Stimulated activated CD4-positive, alpha-beta T cell treated with anti-CD3 and anti-CD28 coated beads, Interleukin-4, amount 100 ng/mL, for 48 hours (primary cell): Measurements from ENCODE around the gene DAP.
"Not testable (repeated sequence)": the region's sequence is repeated elsewhere in the genome, so short reads cannot be mapped to it uniquely, and the experiment has no call there.

Experiments
- DNase-seq, 2 donors: peaks; one replicate each; pipeline ENCODE4 v3.0.0-alpha.2; 2020; ENCODE audit warnings: low read depth in 2 of 2

Gene DAP

DNA sequence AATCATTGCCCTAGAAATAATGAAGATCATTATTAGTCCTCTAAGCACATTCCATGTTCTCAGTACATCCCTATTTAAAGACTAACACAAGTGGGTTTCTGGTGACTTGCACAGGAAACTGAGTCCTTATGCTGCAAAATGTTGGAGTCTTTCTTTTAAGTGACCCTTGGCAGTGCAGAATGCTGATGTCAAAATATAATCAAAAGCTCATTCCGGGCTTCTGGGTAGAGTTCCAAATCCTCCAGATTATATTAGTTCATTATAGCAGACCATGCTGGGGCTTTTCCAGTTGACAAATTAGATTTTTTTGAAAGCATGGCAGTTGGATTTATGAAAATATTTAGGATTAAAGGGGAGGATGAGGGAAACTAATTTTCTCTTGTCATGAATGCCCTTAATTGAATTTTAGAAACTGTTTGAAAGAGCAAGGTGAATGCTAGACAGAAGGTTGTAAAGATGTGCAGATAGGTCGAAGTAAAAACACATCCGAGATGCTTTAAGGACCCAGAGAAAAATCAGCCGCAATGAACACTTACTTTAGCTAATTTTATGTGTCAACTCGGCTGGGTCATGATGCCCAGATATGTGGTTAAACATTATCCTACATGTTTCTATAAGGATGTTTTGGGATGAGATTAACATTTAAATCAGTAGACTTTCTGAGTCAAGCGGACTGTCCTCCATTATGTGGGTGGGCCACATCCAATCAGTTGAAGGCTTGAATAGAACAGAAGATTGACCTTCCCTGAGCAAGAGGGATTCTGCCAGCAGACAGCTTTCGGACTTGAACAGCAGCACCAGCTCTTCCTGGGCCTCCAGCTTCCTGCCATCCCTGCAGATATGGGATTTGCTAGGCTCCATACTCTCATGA, 88.7 kb downstream of the DAP start:
- DNase-seq = no peak

DNA sequence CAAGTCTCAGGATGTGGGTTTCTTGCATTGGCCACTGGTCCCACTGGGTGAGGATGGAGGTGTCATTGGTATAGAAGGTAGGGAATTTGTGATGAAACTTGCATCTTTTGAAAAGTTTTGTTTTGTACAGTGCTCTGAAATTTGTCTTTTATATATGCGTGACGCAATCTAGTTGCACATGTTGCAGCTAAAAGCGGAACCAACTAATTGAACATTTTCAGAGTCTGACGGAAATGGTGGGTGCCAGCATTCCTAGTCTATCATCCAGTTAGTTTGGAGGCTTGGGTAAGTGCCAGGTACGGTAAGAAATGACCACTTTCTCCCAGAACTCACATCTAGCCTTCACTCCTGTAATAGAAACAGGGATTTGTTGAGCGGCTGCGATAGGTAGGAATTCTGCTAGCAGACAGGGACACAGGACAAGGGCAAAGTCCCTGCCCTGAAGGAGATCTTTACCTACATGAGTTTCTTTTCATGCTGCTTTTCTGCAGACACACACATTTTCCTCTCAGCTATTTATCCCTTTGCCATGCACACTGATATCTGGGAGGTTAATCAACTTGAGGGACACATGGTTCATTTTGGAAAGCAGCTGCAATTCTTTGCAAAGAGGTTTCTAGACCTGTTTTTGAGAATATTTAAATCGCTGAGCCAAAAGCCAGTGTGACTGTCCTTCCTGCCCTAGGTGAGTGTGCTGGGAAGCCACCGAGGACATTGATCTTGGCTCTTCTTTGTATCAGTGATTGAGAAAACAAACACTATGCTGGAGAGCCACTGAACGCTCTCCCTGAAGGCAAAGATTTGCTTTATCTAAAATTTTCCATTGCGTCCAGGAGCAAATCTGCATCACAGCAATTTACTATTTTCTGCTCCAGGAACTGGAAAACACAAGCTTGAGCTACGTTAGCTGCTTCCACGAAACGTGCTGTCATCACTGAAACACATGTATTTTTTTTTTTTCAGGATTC, 89.7 kb downstream of the DAP start:
- no peak for DNase-seq

DNA sequence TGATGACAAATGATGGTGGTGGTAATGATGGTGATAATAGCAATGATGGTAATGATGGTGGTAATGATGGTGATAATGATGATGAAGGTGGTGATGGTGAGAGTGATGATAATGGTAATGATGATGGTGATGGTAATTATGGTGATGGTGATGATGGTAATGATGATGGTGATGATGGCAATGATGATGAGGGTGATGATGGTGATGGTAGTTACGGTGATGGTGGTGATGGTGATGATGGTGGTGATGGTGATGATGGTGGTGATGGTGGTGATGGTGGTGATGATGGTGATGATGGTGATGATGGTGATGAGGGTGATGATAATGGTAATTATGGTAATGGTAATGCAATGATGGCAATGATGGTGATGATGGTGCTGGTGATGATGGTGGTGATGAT, 91.1 kb downstream of the DAP start:
- DNase-seq = no peak

- no peak for DNase-seq
Measured at GRCh38 chr5:10668697-10669096, 92.3 kb downstream of the DAP start.

- no peak for DNase-seq
Measured at GRCh38 chr5:10667431-10668057, 93.5 kb downstream of the DAP start.

DNA sequence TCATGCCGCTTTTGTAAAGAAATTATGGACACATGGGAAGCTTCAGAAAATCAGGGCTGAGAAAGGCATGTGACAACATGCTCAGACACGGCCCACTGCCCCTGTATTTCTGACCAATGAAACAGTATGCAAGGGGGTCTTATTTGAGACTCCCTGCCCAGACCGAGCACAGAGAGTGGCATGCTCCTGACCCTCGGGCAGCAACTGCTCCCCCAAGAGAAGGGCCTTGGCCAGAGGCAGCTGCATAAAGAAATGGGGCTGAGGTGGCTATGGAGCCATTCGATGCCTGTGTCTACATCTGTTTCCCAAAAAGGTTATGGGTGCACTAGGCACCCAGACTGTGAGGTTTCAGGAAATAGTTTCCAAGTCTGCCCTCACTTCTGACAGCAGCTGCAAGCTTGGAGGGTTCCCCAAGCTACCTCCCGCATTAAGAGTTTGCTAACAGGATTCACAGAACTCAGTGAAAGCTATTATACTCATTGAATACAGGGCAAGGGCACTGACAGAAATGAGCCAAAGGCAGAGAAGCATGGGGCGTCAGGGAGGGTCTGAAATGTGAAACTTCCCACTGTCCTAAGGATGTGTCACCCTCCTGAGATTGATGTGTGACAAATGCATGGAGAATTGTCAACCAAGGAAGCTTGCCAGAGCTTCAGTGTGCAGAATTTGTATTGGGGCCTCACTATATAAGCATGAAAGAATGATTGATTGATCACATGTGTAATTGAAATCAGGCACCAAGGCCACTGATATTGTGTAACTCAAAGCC, 94.3 kb downstream of the DAP start:
- DNase-seq = no peak

DNA sequence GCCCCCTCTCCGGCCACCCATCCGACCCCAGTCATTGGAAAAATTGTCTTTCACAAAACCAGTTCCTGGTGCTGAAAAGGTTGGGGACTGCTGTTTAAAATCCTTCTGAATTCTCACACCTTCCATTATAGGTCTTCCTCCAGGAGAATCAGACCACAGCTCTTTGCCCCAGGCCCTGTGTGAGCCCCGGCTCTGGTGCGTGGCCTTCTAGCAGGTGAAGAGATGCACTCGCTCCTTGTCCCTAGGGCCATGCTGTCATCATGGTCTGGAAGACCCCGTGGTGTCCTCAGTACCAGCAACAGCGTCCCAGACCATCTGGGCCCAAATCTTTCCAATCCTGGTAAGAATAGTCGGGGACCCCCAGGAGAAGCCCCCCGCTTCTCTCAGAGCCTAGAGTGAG, 95.2 kb downstream of the DAP start:
- no peak for DNase-seq

DNA sequence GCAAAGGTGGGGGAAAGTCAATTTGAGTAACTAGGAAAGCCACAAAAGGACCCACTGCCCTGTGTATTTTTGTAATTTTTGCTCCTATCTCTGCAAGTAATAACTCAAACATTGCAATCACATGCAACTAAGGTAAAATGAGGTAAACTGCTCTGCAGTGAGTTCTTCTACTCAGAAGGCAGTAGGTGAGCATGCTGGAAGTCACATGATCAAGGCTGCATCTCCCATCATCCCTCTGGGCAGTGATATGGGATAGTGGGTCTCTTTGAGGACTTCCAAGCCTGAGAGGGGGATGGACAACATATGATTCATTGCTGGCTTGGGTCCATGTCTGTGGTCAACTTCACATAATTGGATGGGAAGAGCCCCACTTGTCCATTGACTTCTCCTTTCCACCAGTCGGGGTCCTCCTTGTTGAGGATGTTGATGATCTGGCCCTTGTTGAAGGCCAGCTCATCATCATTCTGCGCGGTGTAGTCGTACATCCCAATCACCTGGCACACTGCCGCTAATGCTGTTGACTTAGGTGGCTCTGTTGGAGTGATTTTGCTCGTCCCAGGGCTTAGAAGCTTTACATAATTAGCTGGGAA, 96.8 kb downstream of the DAP start:
- not testable (repeated sequence) for DNase-seq

- DNase-seq = no peak
Measured at GRCh38 chr5:10663489-10664179, 97.4 kb downstream of the DAP start.

DNA sequence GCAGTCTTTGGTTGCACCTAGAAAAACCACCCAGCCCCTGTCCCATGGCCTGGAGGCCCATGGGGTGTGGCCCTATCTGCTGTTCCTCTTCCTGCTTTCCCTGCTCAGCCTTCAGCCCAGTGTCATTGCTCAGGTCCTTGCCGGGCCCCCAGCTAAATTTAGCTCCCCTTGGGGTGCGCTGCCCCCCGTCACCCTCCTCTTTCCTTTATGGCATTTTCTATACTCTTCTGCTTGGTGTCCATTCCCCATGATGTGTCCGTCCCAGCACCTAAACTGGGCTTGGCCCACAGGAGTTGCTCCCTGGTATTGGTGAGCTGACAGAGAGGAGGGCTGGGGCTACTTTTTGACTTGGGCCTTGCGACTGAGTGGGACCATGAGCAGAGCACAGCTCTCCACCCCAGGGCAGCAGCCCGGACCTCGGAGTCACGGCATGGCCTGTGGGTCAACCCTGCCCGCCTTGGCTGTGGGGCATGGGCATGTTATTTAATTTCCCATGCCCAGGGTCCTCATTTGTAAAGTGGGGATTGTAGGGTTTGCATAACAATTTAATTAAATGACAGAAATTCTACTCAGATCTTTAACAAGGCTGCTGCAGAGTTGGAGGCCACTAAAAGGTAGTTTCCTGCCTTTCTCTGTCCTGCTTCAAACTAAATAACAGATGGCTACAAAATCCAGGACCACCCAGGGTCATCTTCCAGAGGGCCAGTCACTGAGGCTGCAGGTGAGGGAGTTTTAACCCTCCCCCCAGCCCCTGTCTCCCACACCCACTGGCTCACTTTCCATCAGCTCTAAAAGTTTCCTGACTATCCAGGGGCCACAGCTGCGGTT, 98.2 kb downstream of the DAP start:
- no peak for DNase-seq

GRCh38 chr5:10662083-10662482, 99.0 kb downstream of the DAP start:
- DNase-seq = no peak

- no peak for DNase-seq
Measured at GRCh38 chr5:10661401-10661800, 99.6 kb downstream of the DAP start.

DNA sequence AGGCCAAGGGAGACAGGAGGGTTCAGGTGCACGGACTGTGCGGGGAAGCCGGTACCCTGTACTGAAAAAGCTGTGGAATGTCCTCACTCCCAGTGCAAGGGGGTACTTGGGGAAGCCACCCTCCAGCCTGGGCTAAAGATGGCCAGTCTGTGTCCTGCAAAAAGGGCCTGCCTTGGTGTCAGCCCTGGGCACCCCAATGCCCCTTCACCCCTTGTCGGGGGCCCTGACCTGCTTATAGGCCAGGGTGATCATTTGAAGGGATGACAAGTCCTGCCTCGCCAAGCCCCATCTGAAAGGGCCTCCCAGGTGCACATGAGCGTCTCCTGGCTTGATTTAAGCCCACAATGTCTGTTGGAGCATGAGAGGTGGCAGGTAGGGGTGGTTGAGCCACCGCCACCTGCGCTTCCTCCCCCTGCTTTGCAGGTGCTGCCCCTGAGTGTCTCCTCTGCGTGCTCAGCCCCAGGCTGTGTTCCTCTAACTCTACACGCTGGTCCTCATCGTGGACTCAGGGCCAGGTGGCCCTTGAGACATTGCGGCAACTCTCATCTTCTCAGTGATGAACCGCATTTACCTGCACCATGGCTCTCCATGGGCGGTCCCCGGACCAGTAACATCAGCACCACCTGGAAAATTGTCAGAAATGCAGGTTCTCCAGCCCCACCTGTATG, 100.2 kb downstream of the DAP start:
- no peak for DNase-seq

DNA sequence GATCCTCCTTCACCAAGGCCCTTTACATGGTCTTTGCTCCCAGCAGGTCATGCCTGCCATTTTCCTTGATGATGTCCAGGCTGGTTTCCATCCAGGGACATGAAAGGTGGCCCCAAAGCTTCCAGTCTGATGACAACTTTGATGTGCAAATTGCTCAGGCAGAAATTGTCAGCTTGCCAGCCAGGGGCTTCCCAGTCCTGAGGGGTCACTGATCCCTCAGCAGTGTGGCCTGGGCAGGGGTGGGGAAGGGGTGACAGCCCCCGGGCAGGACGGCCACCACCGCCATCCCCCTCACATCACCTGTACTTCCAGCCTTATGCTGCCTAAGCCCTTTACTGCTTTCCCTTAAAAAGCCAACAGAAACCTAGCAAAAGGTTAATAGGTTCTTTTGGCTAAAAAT, 100.9 kb downstream of the DAP start:
- no peak for DNase-seq

GRCh38 chr5:10658265-10658664, 102.8 kb downstream of the DAP start:
- no peak for DNase-seq

DNA sequence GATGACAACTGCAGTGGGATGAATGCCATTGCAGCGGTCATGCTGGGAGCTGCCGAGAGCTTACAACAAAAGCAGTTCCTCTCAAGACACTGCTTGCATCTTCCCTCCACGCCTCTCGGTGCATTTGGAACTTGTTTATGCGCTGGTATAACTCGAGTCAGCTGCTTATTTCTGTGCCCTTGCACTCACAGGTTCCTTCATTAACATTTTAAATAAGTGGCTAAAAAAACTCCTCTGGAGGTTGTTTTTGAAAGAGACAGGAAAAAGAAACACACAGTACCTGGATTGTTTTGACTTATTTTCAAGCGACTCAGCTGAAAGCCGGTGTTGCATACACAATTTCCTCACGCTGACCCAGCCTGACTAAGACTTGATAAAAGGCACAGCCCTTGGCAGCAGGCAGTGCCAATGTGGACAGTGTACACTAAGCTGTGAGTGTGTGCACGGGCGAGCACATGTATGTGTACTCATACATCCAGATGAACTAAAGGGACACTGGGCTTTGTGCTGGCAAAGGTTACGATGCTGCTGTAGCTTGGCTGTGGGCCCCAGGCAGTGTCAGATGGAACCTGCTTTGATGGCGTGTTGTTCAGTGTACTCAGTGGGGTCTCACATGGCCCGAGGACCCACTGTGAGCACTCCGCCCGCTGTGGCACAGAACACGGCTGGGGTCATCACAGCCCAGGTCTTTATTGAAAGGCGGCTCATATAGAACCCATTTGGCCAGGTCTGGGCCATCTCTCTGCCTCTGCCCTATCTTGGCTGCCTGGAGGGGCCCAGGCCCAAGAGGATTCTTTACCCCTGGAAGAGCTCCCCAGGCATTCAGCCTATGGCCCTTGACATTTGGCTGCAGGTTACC, 104.8 kb downstream of the DAP start:
- DNase-seq = no peak

DNA sequence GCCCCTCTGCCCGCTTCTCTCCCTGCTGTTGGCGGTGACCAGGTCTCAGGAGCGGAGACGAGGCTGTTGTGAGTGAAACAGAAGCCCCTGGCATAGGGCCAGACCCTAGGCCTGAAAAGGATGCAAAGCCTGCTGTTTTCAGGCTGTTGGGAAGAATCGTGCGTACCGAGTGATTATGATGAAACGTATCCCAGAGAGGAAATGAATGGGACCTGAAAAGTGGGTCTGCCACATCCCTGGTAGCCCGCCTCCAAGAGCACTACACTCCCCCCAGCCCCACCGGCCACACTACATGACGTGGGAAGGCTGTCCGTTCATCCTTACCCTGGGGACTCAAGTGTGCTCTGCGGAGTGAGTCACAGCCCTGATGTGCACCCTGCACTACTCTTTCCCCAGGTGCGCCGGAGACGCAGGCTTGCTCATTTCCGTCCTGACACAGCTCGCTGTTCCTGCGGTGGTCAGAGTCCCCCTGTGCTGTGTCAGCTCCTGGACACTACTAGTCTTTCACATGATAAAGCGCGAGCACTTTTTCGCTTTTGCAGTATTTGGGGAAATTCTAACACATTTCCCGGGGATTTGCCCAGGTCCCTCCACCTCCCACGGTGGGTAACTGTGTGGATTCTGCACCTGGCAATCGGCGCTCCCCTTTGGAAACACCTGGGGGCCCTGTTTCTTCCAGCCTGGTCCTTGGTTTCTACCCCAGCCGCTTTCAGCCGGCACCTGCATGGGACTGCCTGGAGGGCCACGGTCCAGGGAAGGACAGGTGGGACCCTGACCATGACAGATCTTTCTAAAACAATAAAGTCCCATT, 105.7 kb downstream of the DAP start:
- DNase-seq = no peak
